Ishikawa (cell line): ENCODE results near the gene MCM10.

ENCODE experiments used
- CEBPB ChIP-seq: IDR thresholded peaks from 2 replicates; pipeline ENCODE4 v1.6.1; 2012
- CREB1 ChIP-seq: IDR thresholded peaks from 2 replicates; pipeline ENCODE4 v1.6.1; 2012; ENCODE audit warnings: low read depth
- EGR1 ChIP-seq: IDR thresholded peaks from 2 replicates; pipeline ENCODE4 v1.6.1; 2012
- EP300 ChIP-seq: IDR thresholded peaks from 2 replicates; pipeline ENCODE4 v1.6.1; 2012; ENCODE audit warnings: borderline replicate concordance
- FOXM1 ChIP-seq: IDR thresholded peaks from 2 replicates; pipeline ENCODE4 v1.6.1; 2012; ENCODE audit warnings: low read depth, borderline replicate concordance
- MAX ChIP-seq: IDR thresholded peaks from 2 replicates; pipeline ENCODE4 v1.6.1; 2012
- NFIC ChIP-seq: IDR thresholded peaks from 2 replicates; pipeline ENCODE4 v1.6.1; 2012
- RAD21 ChIP-seq: IDR thresholded peaks from 2 replicates; pipeline ENCODE4 v1.6.1; 2012; ENCODE audit warnings: low read depth
- TAF1 ChIP-seq: IDR thresholded peaks from 2 replicates; pipeline ENCODE4 v1.6.1; 2012; ENCODE audit warnings: low read depth, mild to moderate bottlenecking
- TCF12 ChIP-seq: IDR thresholded peaks from 2 replicates; pipeline ENCODE4 v1.6.1; 2012; ENCODE audit warnings: low read depth
- TEAD4 ChIP-seq: IDR thresholded peaks from 2 replicates; pipeline ENCODE4 v1.6.1; 2012
- USF1 ChIP-seq: IDR thresholded peaks from 2 replicates; pipeline ENCODE4 v1.6.1; 2012
- YY1 ChIP-seq: IDR thresholded peaks from 2 replicates; pipeline ENCODE4 v1.6.1; 2012; ENCODE audit warnings: low read depth
- ZBTB7A ChIP-seq: IDR thresholded peaks from 2 replicates; pipeline ENCODE4 v1.6.1; 2012; ENCODE audit warnings: low read depth
- TF ChIP-seq, protein P1 (sequence below): IDR thresholded peaks from 2 replicates; pipeline ENCODE4 v1.6.1; 2012; ENCODE audit warnings: low read depth, mild to moderate bottlenecking

MCM10 gene

GRCh38 chr10:13224210-13224995 is 63.0 kb downstream of the MCM10 start:
- no peak for TF ChIP-seq TCF12
- TF ChIP-seq, protein P1, sequence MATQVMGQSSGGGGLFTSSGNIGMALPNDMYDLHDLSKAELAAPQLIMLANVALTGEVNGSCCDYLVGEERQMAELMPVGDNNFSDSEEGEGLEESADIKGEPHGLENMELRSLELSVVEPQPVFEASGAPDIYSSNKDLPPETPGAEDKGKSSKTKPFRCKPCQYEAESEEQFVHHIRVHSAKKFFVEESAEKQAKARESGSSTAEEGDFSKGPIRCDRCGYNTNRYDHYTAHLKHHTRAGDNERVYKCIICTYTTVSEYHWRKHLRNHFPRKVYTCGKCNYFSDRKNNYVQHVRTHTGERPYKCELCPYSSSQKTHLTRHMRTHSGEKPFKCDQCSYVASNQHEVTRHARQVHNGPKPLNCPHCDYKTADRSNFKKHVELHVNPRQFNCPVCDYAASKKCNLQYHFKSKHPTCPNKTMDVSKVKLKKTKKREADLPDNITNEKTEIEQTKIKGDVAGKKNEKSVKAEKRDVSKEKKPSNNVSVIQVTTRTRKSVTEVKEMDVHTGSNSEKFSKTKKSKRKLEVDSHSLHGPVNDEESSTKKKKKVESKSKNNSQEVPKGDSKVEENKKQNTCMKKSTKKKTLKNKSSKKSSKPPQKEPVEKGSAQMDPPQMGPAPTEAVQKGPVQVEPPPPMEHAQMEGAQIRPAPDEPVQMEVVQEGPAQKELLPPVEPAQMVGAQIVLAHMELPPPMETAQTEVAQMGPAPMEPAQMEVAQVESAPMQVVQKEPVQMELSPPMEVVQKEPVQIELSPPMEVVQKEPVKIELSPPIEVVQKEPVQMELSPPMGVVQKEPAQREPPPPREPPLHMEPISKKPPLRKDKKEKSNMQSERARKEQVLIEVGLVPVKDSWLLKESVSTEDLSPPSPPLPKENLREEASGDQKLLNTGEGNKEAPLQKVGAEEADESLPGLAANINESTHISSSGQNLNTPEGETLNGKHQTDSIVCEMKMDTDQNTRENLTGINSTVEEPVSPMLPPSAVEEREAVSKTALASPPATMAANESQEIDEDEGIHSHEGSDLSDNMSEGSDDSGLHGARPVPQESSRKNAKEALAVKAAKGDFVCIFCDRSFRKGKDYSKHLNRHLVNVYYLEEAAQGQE, result peak; percentile 72

DNA sequence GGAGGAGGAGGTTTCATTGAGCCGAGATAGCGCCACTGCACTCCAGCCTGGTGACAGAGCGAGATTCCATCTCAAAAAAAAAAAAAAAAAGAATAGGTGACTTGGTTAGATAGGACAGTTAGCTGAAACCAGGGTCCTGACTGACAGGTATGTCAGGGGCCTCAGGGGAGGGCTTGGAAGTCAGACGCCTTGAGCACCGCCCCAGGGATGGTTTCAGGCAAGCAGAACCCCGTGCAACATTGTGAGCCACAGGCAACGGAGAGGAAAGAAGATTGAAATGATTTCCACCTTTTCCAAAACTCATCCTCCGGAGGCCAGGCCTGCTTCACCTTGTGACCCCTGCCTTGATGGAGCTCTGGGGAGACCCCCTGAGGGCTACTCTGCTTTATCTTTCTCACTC is 64.2 kb downstream of the MCM10 start:
- no peak for TF ChIP-seq USF1

- no peak for TF ChIP-seq NFIC
- TF ChIP-seq, protein P1, result no peak
- no peak for TF ChIP-seq MAX
- no peak for TF ChIP-seq CEBPB
- TF ChIP-seq TEAD4, result no peak
- TF ChIP-seq RAD21, result no peak
- no peak for TF ChIP-seq EGR1
- TF ChIP-seq USF1, result no peak
- no peak for TF ChIP-seq ZBTB7A
- no peak for TF ChIP-seq EP300
- TF ChIP-seq CREB1, result no peak
- TF ChIP-seq FOXM1, result no peak
- no peak for TF ChIP-seq YY1
- no peak for TF ChIP-seq TCF12
- no peak for TF ChIP-seq TAF1
These were observed 65.7 kb downstream of the MCM10 start for GRCh38 chr10:13227031-13227430.

GRCh38 chr10:13231190-13231589 is 69.8 kb downstream of the MCM10 start:
- TF ChIP-seq RAD21 (no peak), YY1 (no peak), FOXM1 (no peak), CEBPB (no peak), TAF1 (no peak), EP300 (no peak), USF1 (no peak)

DNA sequence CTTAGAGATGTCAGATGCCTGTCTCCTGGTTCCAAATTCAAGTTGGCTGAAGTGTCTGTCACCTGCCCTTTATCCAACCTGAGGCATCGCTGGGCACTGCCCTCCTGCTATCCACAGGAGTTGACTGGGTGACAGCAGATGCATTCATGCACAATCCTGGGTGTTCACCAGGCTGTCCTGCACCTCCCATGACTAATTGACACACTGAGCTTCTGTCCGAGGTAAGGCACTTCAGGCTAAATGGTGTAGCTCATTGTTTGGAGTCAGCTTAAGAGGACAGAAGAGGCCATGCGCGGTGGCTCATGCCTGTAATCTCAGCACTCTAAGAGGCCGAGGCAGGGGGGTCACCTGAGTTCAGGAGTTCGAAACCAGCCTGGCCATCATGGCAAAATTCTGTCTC is 70.5 kb downstream of the MCM10 start:
- TF ChIP-seq CEBPB (no peak), RAD21 (no peak), CREB1 (no peak), TAF1 (no peak), TCF12 (no peak), EP300 (no peak)

DNA sequence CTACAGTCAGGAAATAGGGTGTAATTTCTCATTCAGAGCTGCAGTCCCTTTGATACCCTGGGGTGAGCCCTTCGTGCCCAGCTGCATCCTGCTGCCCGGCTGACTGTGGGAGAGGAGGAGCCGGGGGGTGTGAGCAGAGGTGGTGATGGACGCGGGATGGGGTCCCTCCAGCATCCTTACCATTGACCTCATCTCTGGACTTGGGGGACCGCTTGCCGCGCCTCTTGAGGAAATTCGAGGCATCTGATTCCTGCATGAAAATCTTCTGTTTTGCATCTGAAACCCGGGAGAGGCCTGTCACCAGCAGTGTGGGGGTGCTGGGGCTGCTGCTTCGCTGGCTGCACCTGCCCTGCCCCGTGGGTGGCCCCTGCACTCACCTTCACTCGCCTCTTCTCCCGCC is 72.0 kb downstream of the MCM10 start:
- no peak for TF ChIP-seq RAD21
- TF ChIP-seq EP300, result no peak
- no peak for TF ChIP-seq MAX
- TF ChIP-seq TEAD4, result no peak
- no peak for TF ChIP-seq NFIC
- no peak for TF ChIP-seq TCF12
- TF ChIP-seq TAF1, result no peak
- TF ChIP-seq EGR1, result no peak
- TF ChIP-seq ZBTB7A, result no peak
- TF ChIP-seq CREB1, result no peak
- no peak for TF ChIP-seq USF1
- TF ChIP-seq, protein P1, result no peak
- no peak for TF ChIP-seq CEBPB
- TF ChIP-seq YY1, result no peak
- no peak for TF ChIP-seq FOXM1
